HG03159 (cell line): ENCODE measurements around the gene FBXW4.
"Not testable (repeated sequence)": the region's sequence is repeated elsewhere in the genome, so short reads cannot be mapped to it uniquely, and the experiment has no call there.

ENCODE experiments used
- ATAC-seq: cut with Tn5 transposase; IDR thresholded peaks from one replicate; pipeline ENCODE4 v1.9.1; 2021; ENCODE audit warnings: mild to moderate bottlenecking, moderate library complexity; ENCODE audit not compliant: unreplicated experiment

FBXW4 gene

DNA sequence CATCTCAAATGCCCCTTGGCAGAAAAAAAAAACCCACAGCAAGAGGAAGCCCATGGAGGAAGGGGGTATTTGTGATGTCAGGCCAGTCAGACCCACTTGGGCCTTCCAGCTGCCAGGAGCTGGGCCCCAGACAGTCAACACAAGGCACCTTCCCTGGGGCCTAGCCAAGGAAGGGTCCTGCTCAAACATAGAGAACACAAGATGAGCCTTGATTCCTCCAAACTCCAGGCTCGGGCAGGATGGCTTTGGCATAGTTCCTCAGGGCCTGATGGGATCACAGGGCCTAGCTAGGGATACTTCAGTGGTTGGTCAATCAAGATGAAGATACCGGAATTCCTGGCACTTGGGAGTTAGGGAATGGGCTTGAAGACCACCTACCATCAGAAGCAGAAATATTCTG lies 76.1 kb downstream of the FBXW4 start:
- no peak for ATAC-seq

DNA sequence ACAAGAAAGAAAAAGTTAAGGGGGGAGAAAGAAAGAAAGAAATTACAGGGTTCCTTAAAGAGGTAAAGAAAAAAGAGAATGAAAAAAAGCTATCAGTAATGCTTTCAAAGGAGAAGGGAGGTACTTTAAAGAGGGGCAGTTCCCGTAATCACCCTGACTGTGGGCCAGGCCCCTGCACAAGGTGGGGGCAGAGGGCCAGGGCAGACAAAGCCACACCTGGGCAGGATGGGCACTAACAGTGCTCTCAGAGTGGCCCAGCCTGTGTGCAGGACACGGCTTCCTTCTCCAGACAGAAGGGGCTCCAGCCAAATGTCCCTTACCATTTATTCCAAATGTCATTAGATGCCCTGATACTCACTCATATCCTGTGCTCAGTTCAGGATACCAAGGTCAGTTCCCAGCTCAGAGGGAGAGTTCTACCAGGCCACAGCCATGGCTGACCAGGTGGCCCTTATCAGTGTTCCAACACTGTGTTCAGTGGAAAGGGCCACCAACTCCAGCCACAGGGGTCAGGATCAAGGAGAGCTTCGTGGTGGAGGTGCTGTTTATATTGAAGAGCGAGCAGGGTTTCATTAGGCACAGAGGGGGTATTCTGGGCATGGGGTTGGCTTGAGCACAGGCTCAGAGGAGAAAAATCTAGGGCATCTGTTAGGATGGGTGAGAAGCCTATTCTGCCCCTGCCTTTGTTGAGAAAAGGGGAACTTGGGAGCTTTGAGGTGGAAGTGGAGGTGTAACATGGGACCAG lies 77.0 kb downstream of the FBXW4 start:
- ATAC-seq: no peak

DNA sequence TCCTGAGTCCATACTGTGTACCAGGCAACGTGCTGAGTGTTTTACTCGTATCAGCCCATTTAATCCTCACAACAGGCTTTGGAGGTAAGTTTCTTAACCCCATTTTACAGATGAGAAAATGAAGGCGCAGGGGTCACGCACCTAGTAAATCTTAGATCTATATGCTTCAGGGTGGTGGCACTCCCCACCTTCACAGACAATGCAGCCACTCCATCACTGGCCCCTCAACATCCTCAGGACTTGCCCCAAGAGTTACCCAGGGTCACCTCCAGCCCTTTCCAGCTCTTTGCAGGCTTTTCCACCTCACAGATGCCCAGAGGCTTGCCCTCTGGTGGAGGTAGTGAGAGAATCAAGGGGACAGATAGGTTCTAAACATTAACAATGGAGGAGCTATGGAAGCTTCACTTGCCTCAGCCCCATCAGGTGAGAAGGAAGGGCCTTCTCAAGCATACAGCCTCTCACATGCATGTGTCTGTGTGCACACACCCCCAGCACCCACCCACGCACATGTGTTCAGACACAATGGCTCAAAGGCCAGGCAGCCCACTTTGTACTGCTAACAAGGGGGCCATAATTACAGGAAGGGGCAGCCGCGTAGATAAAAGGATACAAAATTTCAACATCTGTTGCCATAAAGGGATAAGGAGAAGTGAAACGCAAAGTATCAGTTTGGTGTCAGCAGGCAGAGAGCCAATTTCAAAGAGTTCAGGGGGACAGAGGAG lies 77.7 kb downstream of the FBXW4 start:
- ATAC-seq: no peak

DNA sequence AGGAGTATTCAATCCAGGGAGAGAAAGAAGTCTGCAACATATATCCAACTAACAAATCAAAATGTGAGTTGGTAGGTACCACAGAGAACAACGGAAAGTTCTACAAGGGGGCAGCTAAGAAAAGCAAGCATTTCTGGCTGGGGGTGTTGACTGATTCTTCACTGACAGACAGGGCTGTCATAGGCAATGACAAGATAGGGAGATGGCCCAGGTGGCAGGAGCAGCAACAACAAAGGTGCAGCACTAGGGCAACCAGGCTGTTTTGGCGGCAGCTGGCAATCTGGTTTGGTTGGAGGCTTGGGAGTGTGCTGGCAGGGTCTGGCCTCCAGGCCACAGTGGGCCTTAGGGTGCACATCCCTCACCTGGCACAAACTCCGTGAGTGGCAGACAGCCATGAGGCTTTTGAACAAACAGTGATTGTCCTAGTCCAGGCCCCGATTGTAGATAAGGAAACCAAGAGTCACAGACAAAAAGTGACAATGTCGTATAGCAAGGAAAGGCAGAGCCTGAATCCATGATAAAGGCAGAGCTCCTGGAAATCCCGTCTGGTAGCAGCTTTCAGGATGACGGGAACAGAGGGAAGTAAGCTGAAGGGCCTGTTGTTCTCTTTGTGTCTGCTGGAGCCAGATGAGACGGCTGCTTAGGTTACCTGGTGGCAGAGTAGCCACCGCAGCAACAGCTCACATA lies 78.4 kb downstream of the FBXW4 start:
- ATAC-seq: no peak

DNA sequence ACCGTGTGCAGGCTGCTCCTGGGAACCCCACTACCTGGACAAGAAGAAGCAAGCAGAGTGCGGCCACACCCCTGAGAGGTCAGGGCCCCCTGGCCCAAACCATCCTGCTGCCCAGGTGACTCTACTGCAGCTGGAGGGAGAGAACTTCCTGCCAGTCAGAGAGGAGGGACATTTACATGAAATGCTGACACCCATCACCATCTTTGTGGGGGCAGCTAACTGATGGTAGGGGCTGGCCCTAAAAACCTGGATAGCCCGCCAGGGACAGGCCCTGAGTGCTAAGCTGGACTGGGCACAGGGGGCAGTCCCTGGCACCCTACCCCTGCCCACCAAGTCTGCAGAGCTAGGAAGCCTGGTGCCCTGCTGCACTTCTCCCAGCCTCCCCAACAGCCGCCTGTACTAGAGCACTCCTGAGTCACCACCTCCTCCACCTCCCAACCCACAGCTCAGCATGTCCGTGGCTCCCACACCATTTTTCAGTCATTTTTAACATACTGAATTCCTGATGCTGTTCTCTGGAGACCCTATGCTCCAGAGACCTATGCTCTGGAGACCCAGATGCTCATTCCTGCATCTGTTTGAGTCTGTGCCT lies 79.3 kb downstream of the FBXW4 start:
- no peak for ATAC-seq

DNA sequence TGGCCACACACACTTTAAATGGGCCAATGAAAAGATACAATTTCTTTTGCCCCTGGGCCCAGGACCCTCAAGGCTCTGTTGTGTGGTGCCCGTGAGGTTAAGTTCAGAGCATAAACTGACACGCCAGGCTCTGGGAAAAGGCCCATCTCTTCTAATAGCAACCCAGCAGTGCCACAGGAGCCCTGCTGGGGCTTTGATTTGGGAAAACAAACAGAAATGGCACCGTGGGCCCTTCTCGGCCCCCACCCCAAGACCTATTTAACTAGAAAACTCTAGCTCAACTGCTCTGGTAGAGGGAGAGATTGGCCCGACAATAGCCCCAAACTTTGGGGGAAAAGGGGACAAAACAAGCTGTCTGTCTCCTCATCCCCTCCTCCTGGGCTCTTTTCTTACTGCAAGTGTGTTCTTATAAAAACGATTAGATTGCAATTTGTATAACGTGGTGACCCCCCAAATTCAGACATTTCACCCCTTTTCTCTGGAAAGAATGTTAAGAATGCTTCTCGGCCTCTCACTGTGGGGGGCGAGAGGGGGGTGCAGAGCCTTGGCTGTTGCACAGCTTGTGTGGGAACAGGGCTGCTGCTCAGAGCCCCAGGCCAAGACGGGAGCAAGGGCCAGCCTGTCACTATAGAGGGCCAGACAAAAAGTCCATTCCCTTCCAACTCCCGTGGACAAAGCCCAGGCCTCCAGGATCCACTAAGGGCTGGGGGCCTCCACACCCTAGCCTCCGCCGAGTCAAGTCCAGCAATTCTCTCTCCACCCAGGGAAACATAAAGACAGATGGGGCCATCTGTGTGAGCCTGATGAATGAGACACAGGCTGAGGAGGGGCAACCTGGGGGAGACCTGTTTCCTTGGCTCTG lies 80.1 kb downstream of the FBXW4 start:
- no peak for ATAC-seq

DNA sequence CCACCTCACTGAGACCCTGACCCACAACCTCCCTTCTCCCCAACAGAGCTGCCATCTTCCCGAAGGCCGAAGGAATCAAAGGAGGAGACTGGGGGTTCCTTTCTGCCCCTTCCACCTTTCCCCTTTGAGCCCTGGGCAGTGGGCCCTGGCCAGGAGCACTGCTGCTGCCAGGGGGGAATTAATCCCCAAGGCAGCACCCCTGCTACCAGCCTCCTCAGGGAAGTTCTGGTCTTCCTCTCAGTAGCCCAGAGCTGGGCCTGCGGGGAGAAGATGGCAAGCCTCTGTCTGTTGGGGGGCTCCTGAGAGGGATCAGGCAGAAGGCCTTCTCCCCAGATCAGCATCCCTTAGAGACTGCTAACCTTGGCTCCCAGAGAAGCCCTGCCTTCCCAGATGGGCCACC lies 81.3 kb downstream of the FBXW4 start:
- ATAC-seq: no peak

DNA sequence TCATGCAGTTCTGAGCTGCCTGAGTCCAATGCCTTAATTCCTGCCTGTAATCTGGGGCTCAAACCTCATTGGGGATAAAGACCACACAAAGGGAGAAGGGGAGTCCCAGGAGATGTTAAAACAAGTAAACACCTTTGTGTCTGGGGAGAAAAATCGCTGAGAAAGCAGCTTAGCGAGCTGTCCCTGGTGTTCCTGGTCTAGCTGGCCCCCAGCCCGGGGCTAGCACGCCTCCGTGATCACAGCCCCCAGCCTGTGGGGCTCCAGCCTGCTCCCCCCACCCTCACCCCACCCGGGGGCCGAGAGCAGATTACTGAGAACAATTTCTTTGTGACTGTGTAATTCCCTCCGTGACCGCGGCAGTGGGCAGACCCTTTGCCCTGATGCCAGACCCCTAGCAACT lies 82.1 kb downstream of the FBXW4 start:
- no peak for ATAC-seq

DNA sequence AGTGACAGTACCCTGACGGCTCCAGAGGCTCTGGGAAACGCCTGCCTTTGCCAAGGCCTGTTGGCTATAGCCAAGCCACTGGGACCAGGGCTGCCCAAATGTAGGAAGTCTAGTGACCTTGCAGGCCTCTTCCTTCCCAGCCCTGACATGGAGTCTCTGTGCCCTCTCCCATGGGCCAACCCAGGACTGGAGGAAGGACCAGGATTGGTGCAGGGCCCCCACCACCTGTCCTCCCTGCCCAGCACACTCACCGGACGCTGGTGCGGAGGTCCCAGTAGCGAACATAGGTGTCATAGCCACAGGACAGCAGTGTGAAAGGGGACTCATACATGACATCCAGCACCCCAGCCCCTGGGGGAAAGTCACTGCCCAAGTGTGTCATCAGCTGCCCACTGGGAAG lies 82.9 kb downstream of the FBXW4 start:
- ATAC-seq: no peak

DNA sequence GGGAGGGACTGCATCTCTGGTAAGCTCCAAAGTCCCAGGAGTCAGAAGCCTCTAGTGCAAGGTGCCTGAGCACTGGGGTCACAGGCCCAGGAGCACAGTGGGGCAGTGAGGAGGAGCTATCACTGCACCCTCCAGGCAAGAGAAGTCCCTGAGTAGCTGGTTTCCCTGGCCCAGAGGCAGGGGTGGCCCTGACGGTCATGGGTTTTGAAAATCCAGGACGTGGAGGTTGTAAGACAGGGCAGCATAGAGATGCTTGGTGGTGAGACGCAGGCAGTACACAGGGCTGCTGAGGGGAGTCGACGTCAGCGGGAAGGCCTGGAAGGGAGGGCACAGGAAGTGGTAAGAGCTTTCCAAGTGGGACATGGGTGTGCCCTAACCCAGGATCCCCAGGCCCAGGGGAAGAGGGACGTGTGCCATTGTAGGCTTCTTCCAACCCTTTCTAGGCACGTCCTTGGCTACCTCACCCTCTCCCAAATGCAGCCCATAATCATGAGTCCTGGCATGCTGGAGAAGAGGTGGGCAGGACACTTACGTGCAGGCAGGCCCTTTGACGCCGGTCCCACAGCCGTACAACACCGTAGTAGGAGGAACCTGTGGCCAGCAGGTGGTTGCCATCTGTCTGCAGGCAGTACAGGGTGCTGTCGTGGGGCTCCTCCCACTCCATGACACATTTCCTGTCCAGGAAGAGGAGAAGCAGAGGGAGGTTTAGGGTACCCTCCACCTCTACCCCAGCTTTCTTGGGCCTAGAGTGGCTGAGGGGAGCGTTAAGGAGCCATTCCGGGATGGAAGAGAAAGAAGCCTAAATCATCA lies 83.7 kb downstream of the FBXW4 start:
- no peak for ATAC-seq

DNA sequence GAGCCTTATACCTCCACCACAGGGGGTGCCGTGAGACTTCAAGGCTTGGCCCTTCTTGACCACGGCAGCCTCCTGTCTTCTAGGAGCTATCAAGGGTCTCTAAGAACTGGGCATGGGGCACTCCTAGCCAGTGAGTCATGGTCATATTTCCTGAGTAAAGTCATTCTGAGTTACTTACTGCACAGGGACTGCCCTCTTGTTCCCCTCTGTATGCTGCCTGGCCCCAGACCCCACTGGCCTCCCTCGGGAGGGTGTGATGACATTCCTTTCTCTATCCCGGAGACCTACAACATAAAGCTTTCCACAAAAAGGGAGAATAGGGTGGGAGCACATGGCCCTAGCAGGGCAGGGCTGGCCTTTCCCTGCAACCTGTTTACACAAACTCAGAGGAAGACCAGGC lies 85.5 kb downstream of the FBXW4 start:
- ATAC-seq: no peak

DNA sequence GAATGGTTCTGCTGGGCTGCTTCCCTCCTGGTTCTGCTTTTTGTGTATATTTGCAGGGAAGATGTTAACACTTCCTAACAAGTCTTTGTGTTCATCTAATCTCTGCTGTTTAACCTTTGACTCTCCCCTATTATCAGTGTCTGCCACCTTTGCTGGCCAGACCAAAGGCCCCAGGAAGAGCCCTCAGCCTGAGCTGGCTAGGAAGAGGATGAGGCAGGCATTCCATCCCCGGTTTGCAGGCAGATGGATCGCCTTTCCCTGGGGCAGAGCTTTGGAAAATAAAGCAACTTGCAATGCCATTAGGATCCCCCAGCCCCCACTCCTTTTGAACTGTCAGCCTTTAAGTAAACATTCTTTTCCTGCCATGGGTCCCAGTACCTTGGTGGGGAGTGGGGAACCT lies 87.8 kb downstream of the FBXW4 start:
- ATAC-seq: no peak

DNA sequence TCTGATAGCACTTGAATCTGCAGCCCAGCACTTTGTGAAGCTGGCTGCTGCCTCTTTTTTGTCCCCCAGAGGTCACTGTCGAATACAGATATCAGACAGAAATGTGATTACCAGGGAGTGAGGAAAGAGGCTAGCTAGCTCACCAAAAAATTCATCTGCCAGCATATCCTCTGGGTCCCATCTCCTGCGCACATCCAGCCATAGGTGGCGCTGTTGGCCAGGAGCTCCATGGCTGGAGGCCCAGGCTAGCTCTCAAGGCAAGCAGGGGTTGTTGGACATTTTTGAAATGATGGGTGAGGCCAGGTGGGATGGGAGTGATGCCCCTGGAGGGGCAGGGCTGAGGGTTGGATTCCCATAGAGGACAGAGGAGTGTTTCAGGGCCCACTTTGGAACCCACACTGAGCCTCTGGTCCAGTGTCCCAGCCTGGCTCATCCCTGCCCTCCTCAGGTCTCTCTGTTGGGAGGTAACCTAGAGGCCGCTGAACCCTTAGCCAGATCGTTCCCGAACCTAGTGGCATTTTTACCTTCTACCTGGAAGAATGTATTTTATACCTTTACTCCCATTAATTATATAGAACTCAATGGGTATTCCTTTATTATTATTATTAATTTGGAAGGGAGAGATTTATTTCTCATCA lies 92.1 kb downstream of the FBXW4 start:
- ATAC-seq: no peak

DNA sequence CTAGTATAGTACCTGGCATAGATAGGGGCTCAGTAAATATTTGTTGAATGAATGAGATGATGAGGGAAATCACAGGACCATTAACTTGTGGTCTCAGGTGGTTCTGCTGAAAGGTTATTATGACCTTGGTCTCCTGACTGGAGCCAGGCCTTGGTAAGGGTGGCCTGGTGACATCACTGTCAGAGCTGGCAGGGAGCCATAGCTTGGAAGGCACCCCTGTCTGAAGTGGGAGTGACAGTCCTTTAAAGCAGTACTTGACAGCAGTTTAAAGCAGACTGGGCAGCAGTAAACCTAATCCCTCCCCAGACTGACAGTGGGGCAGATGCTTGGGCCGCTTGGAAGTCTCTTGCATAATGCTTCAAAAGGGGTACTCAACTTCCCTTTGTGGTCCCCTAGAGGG lies 93.4 kb downstream of the FBXW4 start:
- no peak for ATAC-seq

DNA sequence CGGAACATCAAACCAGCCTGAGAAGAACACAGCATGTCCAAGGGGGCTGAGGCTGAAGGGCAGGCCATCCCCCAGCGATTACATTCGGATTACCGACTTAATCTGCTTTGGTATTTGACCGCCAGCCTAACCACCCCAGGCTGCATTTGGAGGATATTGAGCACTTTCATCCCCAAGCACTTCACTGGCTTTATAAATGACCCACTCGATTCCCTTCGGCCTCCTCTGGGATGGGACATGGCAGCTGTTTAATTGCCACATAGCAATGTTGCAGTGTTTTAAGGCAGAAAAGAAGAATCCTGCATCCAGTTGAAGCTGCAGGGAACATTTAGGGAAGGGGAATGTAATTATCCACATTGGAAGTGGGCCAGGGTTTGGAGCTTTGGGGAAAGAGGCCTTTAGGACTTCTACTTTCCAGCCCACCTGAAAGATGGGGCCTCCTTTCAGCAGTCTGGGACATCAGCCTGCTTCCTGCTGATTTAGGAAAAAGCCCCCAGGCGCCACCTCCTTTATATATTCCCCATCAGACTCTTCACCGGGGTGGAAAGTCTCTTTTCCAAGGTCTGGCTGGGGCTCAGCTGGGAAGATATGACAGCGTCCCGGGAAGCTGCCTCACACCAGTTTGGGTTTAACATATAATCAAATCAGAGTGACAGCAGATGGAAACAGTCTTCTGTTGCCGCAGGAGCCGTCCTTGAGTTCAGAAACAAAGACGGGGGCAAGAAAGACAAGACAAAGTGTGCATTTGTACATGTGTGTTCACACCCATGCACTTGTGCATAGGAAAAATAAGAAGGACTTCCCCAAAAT lies 97.7 kb downstream of the FBXW4 start:
- ATAC-seq: no peak

DNA sequence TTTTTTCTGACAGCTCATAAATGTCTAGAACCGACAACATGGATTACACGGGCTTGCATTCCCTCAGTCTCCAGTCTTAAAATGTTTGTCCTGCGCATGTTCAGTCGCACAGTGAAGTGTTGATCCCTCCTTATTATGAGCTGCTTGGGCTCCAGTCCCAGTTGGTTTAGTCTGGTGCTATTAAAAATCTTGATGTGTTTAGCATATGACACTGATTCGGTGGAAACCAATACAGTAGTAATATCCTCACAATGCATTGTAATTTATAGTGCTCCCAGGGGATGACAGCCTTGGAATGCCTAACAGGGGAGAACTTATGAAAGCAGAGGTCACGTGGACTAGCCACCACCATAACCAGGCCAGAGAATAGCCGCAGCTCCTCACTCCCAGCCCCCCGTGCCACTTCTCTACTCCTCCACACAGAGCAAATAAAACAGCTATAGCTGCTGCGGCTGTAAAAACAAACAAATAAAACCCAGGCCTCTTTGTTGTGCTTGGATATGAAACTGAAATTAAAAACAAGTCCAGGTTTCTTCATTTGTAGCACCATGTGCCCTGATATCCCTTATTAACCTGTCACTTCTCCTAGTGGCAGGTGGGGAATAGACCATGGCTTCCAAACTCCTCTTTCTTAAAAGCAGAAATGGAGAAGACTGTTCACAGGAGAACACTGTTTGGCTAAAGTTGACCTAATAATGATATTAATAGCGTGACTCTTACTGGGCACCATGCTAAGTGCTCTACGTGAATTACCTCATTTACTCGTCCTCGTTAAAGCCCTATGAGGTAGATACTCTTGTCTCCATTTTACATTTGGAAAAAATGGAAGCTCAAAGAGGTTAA lies 99.2 kb downstream of the FBXW4 start:
- no peak for ATAC-seq

DNA sequence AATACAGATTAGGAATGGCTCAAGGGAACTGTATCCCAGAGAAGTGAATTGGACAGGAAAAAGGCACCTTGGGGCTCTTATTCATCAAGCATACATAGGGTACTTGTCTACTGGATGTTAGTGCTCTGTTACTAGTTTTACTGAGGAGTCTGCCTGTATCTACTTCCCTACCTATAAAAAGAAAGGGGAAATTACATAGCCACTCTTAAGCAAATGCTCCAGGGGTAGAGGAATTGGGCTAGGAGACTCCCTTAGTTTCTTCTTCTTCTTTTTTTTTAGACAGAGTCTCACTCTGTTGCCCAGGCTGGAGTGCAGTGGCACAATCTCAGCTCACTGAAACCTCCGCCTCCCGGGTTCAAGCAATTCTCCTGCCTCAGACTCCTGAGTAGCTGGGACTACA lies 101.6 kb downstream of the FBXW4 start:
- not testable (repeated sequence) for ATAC-seq

DNA sequence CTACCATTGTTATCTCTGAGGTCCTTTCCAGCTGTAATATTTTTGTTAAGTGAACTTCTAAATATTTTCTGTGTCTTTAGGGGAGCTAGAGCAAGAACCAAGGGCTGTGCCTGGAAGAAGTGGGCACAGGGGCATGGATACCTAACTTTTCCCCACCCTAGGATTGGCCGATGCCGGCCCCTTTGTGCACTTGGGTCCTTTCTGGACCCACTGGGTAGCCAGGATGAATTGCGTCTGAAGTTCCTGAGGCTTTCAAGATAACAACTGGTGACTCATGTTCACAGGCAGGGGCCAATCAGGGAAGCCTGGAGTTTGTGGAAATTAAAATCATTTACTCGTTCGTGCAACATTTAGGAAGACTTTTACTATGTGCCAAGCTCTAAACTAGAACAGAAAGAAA lies 106.1 kb downstream of the FBXW4 start:
- no peak for ATAC-seq
